GM18526 (cell line): ENCODE data around the gene ISX.

Experiments used
- POLR2A ChIP-seq: IDR thresholded peaks from 3 replicates; pipeline ENCODE4 v1.6.1; 2011; ENCODE audit not compliant: insufficient read length; ENCODE audit errors: extremely low read depth

ISX gene

GRCh38 chr22:35045451-35045850 is 20.5 kb upstream of the ISX start:
- no peak for TF ChIP-seq POLR2A

GRCh38 chr22:35046744-35047462 is 19.1 kb upstream of the ISX start:
- no peak for TF ChIP-seq POLR2A

- no peak for TF ChIP-seq POLR2A
These were observed 14.9 kb upstream of the ISX start for GRCh38 chr22:35051013-35051535.

DNA sequence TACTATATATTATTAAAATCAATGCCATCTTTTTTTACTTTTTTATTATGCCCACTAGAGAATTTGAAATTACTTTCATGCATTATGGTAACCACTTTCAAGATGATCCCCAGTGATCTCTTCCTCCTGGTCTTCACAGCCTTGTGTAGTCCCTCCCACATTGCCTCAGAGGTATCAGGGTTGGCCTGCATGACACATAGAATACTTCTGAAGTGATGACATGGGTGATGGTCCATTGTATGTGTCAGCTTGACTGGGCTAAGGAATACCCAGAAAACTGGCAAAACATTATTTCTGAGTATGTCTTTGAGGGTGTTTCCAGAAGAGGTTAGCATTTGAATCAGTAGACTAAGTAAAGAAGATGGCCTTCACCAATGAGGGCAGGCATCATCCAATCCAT is 14.2 kb upstream of the ISX start:
- TF ChIP-seq POLR2A, result no peak

DNA sequence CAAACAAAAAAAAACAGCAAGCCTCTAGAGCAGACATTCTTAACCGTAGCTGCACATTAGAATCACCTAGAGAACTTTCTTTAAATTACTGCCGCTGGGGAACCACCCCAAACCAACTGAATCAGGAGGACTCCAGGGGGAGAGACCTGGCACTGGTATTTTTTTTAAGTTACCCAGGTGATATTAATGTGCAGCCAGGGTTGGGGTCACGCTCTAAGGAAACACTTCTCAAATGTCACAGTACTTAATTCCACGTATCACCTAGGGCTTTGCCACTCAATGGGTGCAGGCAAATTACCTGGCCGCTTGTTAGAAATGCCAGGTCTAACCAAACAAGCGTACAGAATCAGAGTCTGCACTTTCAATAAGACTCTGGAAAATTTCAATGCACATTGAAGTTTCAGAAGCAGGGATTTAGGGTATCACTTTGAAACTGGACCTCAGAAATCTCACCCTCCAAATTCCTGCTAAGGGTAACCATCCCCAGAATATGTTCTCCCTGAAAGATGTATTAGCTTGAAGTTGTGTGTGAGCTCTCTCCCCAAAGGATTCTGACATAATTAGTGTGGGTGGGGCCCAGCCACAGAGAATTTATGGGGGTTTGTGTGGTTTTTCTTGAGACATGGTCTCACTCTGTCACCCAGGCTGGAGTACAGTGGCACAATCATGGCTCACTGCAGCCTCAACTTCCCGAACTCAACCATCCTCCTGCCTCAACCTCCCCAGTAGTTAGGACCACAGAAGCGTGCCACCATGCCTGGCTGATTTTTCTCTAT is 12.7 kb upstream of the ISX start:
- TF ChIP-seq POLR2A, result no peak

GRCh38 chr22:35054064-35054463 is 11.9 kb upstream of the ISX start:
- TF ChIP-seq POLR2A, result no peak

- no peak for TF ChIP-seq POLR2A
These were observed 9.5 kb upstream of the ISX start for GRCh38 chr22:35056486-35056885.

GRCh38 chr22:35057155-35057554 is 8.8 kb upstream of the ISX start:
- no peak for TF ChIP-seq POLR2A

DNA sequence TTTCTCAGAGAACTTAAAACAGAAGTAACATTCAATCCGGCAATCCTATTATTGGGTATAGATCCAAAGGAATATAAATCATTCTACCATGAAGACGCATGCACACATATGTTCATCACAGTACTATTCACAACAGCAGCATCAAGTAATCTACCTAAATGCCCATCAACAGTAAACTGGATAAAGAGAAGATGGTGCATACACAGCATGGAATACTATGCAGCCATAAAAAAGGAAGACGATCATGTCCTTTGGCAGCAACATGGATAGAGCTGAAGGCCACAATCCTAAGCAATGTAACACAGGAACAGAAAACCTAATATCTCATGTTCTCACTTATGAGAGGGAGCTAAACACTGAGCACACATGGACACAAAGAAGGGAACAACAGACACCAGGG is 6.3 kb upstream of the ISX start:
- no peak for TF ChIP-seq POLR2A

DNA sequence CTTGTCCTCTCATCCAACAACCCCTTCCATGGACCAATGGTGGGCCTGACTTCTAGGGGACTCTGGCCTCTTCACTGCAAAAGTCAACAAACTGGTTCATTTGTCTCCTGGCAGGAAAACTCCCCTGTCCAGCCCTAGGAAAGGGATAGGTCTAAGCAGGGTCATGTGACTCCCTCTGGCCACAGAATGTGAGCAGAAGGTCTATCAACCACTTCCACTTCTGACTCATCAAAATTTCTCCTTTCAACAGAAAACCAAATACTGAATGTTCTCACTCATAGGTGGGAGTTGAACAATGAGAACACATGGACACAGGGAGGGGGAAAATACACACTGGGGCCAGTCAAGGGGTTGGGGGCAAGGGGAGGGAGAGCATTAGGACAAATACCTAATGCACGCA is 1.3 kb upstream of the ISX start:
- TF ChIP-seq POLR2A, result no peak

- TF ChIP-seq POLR2A, result no peak
These were observed 775 bp upstream of the ISX start for GRCh38 chr22:35065183-35065582.

DNA sequence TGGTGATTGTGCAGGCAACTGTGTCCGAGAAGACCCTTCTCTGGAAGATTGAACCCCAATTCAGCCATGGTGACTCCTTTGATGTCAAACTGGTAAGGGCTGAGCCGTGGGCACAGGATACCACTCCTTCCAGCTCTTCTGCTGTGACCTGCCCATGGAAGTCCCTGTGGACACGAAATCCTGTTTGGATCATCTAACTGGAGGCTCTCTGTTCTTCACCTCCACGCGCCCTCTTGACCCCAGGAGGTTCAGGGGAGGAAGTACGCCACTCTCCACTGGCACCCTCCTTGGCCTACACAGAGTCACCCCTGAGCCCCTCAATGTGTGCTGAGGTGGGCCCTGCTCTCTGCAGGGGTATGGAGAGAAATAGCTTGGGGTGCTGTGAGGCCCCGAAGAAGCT is 810 bp downstream of the ISX start:
- no peak for TF ChIP-seq POLR2A

GRCh38 chr22:35069541-35069940 is 3.6 kb downstream of the ISX start:
- no peak for TF ChIP-seq POLR2A

DNA sequence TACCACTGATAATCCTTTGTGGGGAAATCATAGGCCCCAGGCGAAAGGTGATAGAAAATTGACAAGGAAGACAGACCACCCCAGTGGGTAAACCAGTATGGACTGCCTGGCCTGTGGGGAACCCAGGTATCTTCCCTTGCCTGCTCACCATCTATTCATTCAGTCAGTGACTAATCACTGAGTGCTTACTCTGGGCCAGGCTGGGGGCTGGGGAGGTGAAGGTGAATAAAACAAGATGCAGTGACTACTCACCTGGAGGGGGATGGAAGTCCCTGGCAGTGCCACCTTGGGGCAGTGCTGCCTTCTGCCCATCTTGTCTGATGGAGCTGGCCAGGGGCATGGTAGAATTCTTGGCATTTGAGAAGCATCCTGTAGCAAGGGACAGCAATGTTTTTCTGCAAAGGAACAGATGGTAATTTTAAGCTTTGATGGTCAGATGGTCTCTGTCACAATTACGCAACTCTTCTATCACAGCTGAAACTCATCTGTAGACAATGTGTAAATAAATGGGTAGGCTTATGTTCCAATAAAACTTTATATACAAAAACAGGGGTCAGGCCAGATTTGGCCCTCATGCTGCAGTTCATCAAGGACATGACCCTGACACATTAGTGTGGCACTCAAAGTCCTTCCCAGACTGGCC is 4.6 kb downstream of the ISX start:
- no peak for TF ChIP-seq POLR2A

GRCh38 chr22:35071784-35072183 is 5.8 kb downstream of the ISX start:
- TF ChIP-seq POLR2A, result no peak

DNA sequence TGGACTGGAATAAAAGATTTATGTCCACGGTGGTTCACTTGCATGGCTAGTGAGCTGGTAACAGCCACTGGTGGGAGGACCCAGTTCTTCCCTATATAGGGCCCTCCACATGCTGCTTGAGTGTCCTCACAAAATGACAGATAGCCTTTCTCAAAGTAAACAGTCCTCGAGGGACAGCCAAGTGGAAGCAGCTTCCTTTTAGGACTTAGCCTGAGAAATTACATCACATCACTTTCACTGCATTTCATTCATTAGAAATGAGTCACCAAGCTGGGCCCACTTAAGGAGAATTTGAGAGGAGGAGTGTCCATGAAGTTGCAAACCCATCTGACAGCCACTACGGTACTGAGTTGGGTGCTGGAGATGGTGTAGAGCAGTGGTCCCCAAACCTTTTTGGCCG is 7.0 kb downstream of the ISX start:
- TF ChIP-seq POLR2A, result no peak

DNA sequence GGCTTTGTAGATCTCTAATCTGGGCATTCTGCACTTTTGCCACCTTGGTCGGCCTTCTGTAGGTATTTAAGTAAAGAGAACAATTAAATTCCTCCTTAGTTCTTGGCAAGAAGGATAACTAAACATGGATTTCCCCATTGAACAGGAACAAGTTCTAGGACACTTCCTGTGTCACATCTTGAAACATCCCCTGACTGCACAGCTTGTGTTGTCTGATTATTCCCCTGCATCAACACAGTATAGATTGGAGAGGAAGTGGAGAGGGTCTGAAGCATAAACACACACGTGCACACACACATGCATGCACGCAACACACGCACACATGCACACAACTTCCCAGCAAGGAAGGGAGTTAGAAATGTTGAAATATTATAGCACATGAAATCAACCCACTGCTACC is 8.6 kb downstream of the ISX start:
- TF ChIP-seq POLR2A, result no peak

- TF ChIP-seq POLR2A, result no peak
These were observed 10.7 kb downstream of the ISX start for GRCh38 chr22:35076630-35077029.
